HCT116 (cell line): ENCODE data around the gene FOXK2. TPM values are rescaled to one million over a fixed set of nuclear protein-coding genes. Genes with fewer than 3 reads are reported as not detected.

Source experiments
- ATAC-seq: fragments of 200-7000 bp; cut with Tn5 transposase; 2 replicates; pipeline ENCODE4 v1.9.1; 2020; ENCODE audit warnings: mild to moderate bottlenecking, moderate library complexity
- BruUV-seq: library from RNA; stranded (reverse); fragments of 400-500 nt; replicated peaks from 2 replicates; lab custom pipeline; 2021; lab: Mats Ljungman, UMichigan
- CTCF ChIA-PET: fragments of 300-600 bp; sonication (Branson Sonifier 250); formaldehyde crosslinking; loops from one replicate; lab custom pipeline; 2021; ENCODE audit warnings: antibody characterized with exemption; lab: Charles Lee
- POLR2A ChIA-PET: fragments of 300-600, 350-600 bp; sonication (Branson Sonifier 250); formaldehyde crosslinking; loops from one replicate; lab custom pipeline; 2021; ENCODE audit warnings: antibody characterized with exemption; lab: Charles Lee
- RAD21 ChIA-PET, 2 experiments: fragments of 300-600 bp; sonication (Branson Sonifier 250); formaldehyde crosslinking; loops; one replicate each; lab custom pipeline; 2023; ENCODE audit warnings: low total read pairs in 2 of 2; ENCODE audit not compliant: uncharacterized antibody in 2 of 2, unreplicated experiment in 2 of 2, low non-redundant PET in 1 of 2; lab: Charles Lee
- DNase-seq: peaks from one replicate; pipeline ENCODE4 v3.0.0-alpha.2; 2010; ENCODE audit warnings: low read depth, low spot score
- H2AFZ ChIP-seq: fragments of 200-600 bp; shearing (Covaris generic), sonication (generic); 2 replicates; pipeline ENCODE4 v1.6.1; 2017; ENCODE audit warnings: low read depth, mixed run types, mixed read lengths, antibody characterized with exemption, low read length; ENCODE audit not compliant: poor library complexity, severe bottlenecking
- H3K27ac ChIP-seq: 2 replicates; pipeline ENCODE4 v1.5.1; 2012; ENCODE audit warnings: low read depth, low read length
- H3K27me3 ChIP-seq: fragments of 200-600 bp; sonication (generic); 2 replicates; pipeline ENCODE4 v1.6.1; 2016; ENCODE audit warnings: mixed run types, low read length, mixed read lengths; ENCODE audit not compliant: insufficient read depth
- H3K36me3 ChIP-seq, 2 experiments: fragments of 200-500 bp in 1 of 2; fragments of 200-600 bp in 1 of 2; sonication (Bioruptor generic) in 1 of 2; sonication (generic) in 1 of 2; 2 replicates each; pipeline versions ENCODE4 v1.5.1 to v1.6.1; 2014 to 2016; ENCODE audit warnings: low read length in 2 of 2, inconsistent platforms in 1 of 2, mixed read lengths in 1 of 2, mixed run types in 1 of 2; ENCODE audit not compliant: insufficient read depth in 2 of 2, control insufficient read depth in 1 of 2
- H3K4me1 ChIP-seq, 2 experiments: fragments of 200-600 bp in 1 of 2; sonication (generic) in 1 of 2; 2 replicates each; pipeline versions ENCODE4 v1.5.1 to v1.6.1; 2012 to 2017; ENCODE audit warnings: low read length in 2 of 2, inconsistent platforms in 1 of 2, mild to moderate bottlenecking in 1 of 2, mixed read lengths in 1 of 2, mixed run types in 1 of 2, moderate library complexity in 1 of 2; ENCODE audit not compliant: insufficient read depth in 2 of 2, control insufficient read depth in 1 of 2
- H3K4me2 ChIP-seq: fragments of 200-600 bp; sonication (generic); 2 replicates; pipeline ENCODE4 v1.6.1; 2017; ENCODE audit warnings: mixed run types, low read length, mixed read lengths
- H3K4me3 ChIP-seq, 2 experiments: fragments of 200-600 bp in 1 of 2; sonication (generic) in 1 of 2; replicated peaks in 1 of 2; 2 replicates each; pipeline ENCODE4 v1.5.1; 2011 to 2016; ENCODE audit warnings: low read length in 2 of 2, control low read depth in 1 of 2, low read depth in 1 of 2, mild to moderate bottlenecking in 1 of 2, mixed read lengths in 1 of 2, mixed run types in 1 of 2
- H3K79me2 ChIP-seq: fragments of 200-600 bp; sonication (generic); 2 replicates; pipeline ENCODE4 v1.6.1; 2017; ENCODE audit warnings: mild to moderate bottlenecking, mixed run types, low read length, moderate library complexity, mixed read lengths; ENCODE audit not compliant: insufficient read depth
- H3K9ac ChIP-seq: fragments of 200-600 bp; sonication (generic); 2 replicates; pipeline ENCODE4 v1.6.1; 2016; ENCODE audit warnings: low read length, mixed read lengths
- H3K9me2 ChIP-seq: fragments of 200-600 bp; sonication (generic), shearing (Covaris generic); 2 replicates; pipeline ENCODE4 v1.6.1; 2017; ENCODE audit warnings: mixed run types, mild to moderate bottlenecking, moderate library complexity; ENCODE audit not compliant: insufficient read depth
- H3K9me3 ChIP-seq, 2 experiments: fragments of 200-500 bp in 1 of 2; fragments of 200-600 bp in 1 of 2; sonication (Bioruptor generic) in 1 of 2; sonication (generic) in 1 of 2; 2 replicates each; pipeline ENCODE4 v1.6.1; 2014 to 2017; ENCODE audit warnings: low read length in 2 of 2, mixed read lengths in 2 of 2, inconsistent platforms in 1 of 2, low read depth in 1 of 2, mild to moderate bottlenecking in 1 of 2, mixed run types in 1 of 2, moderate library complexity in 1 of 2; ENCODE audit not compliant: control insufficient read depth in 1 of 2, insufficient read depth in 1 of 2
- H4K20me1 ChIP-seq: fragments of 200-600 bp; sonication (generic), shearing (Covaris generic); 2 replicates; pipeline ENCODE4 v1.6.1; 2017; ENCODE audit warnings: mixed run types, mild to moderate bottlenecking, moderate library complexity; ENCODE audit not compliant: insufficient read depth
- ELF1 ChIP-seq: IDR thresholded peaks from 2 replicates; pipeline ENCODE4 v1.6.1; 2012; ENCODE audit warnings: low read depth, borderline replicate concordance
- RAD21 ChIP-seq: IDR thresholded peaks from 2 replicates; pipeline ENCODE4 v1.6.1; 2012; ENCODE audit warnings: low read depth, mild to moderate bottlenecking
- ZNF274 ChIP-seq: fragments of 200-500 bp; sonication (Bioruptor generic); IDR thresholded peaks from 2 replicates; pipeline ENCODE4 v1.6.1; 2014; ENCODE audit warnings: mild to moderate bottlenecking, low read depth, low read length, inconsistent platforms
- intact Hi-C: fragments of 100-400 bp; cut with micrococcal nuclease; formaldehyde crosslinking; loops from 2 replicates; pipeline ENCODE4 v1.10.0; 2022
- total RNA-seq: library from RNA; stranded (reverse); gene quantifications from one replicate; pipeline ENCODE4 v1.2.1, GENCODE V29; 2021; ENCODE audit not compliant: unreplicated experiment
- TF ChIP-seq, protein P1 (sequence below): IDR thresholded peaks from 2 replicates; pipeline ENCODE4 v1.6.1; 2012
- TF ChIP-seq, protein P2 (sequence below): IDR thresholded peaks from 2 replicates; pipeline ENCODE4 v1.6.1; 2012; ENCODE audit warnings: low read depth
- TF ChIP-seq, protein P3 (sequence below): IDR thresholded peaks from 2 replicates; pipeline ENCODE4 v1.6.1; 2011; ENCODE audit warnings: mild to moderate bottlenecking, low read length, moderate library complexity; ENCODE audit not compliant: insufficient replicate concordance; ENCODE audit errors: extremely low read depth

The FOXK2 gene
- total RNA-seq, 1 experiment from 2014 or later = 122 TPM

DNA sequence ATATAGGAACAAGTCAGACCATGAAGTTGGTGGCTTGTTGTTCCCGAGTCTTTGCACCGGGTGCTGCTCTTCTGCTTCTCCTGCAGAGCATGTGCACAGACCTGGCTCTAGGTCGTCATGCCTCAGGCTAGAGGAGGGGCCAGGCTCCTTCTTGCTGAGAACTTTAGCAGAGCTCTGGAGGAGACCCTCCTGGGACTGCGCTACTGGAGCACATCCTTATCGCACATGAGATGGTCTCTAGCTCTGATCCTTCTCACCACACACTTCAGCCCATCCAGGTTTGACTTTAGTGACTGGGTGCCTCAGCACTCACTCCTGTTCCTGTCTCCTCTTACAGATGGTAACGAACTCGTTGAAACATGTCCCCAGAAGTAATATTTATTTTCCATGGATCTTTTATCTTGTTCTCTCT lies 14.9 kb downstream of the FOXK2 start:
- ChIA-PET CTCF (interaction anchor here (0.8 to 4.3 kb wide), 3 partner anchors 17 to 233 kb away, joined by 3 to 15 read pairs (median 4); no protein-coding TSS in a partner anchor), POLR2A (no interaction called here), RAD21 (no interaction called here)
- H3K79me2 ChIP-seq = peaks cover 100% of the 10 kb centered on the region
- ATAC-seq (peak; percentile 43), DNase-seq (no peak)
- H3K4me2 ChIP-seq = no peak overlapping the region
- H3K4me1 ChIP-seq = peaks cover 54 to 81% of the 10 kb centered on the region in 2 experiments
- no peaks in the 10 kb centered on the region for H3K27me3 ChIP-seq
- no peak overlapping the region for H3K27ac ChIP-seq
- H3K9me3 ChIP-seq = no peaks in the 10 kb centered on the region
- peaks cover 45% of the 10 kb centered on the region; the same call in 1 of the 2 replicates for H4K20me1 ChIP-seq
- H3K4me3 ChIP-seq = no peak overlapping the region
- no peaks in the 10 kb centered on the region for H3K9me2 ChIP-seq
- no peaks in the 10 kb centered on the region; a peak in 1 of 4 replicates for H3K36me3 ChIP-seq
- no TSS peak for BruUV-seq
- TF ChIP-seq, protein P1, sequence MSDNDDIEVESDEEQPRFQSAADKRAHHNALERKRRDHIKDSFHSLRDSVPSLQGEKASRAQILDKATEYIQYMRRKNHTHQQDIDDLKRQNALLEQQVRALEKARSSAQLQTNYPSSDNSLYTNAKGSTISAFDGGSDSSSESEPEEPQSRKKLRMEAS = no peak
- TF ChIP-seq, protein P2, sequence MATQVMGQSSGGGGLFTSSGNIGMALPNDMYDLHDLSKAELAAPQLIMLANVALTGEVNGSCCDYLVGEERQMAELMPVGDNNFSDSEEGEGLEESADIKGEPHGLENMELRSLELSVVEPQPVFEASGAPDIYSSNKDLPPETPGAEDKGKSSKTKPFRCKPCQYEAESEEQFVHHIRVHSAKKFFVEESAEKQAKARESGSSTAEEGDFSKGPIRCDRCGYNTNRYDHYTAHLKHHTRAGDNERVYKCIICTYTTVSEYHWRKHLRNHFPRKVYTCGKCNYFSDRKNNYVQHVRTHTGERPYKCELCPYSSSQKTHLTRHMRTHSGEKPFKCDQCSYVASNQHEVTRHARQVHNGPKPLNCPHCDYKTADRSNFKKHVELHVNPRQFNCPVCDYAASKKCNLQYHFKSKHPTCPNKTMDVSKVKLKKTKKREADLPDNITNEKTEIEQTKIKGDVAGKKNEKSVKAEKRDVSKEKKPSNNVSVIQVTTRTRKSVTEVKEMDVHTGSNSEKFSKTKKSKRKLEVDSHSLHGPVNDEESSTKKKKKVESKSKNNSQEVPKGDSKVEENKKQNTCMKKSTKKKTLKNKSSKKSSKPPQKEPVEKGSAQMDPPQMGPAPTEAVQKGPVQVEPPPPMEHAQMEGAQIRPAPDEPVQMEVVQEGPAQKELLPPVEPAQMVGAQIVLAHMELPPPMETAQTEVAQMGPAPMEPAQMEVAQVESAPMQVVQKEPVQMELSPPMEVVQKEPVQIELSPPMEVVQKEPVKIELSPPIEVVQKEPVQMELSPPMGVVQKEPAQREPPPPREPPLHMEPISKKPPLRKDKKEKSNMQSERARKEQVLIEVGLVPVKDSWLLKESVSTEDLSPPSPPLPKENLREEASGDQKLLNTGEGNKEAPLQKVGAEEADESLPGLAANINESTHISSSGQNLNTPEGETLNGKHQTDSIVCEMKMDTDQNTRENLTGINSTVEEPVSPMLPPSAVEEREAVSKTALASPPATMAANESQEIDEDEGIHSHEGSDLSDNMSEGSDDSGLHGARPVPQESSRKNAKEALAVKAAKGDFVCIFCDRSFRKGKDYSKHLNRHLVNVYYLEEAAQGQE = no peak
- TF ChIP-seq, protein P3, sequence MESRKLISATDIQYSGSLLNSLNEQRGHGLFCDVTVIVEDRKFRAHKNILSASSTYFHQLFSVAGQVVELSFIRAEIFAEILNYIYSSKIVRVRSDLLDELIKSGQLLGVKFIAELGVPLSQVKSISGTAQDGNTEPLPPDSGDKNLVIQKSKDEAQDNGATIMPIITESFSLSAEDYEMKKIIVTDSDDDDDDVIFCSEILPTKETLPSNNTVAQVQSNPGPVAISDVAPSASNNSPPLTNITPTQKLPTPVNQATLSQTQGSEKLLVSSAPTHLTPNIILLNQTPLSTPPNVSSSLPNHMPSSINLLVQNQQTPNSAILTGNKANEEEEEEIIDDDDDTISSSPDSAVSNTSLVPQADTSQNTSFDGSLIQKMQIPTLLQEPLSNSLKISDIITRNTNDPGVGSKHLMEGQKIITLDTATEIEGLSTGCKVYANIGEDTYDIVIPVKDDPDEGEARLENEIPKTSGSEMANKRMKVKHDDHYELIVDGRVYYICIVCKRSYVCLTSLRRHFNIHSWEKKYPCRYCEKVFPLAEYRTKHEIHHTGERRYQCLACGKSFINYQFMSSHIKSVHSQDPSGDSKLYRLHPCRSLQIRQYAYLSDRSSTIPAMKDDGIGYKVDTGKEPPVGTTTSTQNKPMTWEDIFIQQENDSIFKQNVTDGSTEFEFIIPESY = no peak
- TF ChIP-seq ELF1 (no peak), ZNF274 (no peak), RAD21 (no peak)
- no peak overlapping the region for H2AFZ ChIP-seq
- intact Hi-C loops = no loop called here
- H3K9ac ChIP-seq = no peak overlapping the region
